K562 (cell line): ENCODE results near the gene BCR. TPM values are rescaled to one million over a fixed set of nuclear protein-coding genes. Genes with fewer than 3 reads are reported as not detected.
A peak's percentile ranks its signal among the peaks of the same experiment; 100 is the strongest.

ENCODE experiments used
- GTF2F1 ChIP-seq: IDR thresholded peaks from 2 replicates; pipeline ENCODE4 v1.6.1; 2011; ENCODE audit warnings: low read depth, low read length, improper control_type of control experiment
- HDAC8 ChIP-seq: fragments of 450-650 bp; IDR thresholded peaks from 2 replicates; pipeline ENCODE4 v1.6.1; 2016; ENCODE audit warnings: mild to moderate bottlenecking, missing genetic modification characterization, moderate library complexity, missing compliant biosample characterization
- NEUROD1 ChIP-seq: fragments of 150-350 bp; IDR thresholded peaks from 2 replicates; pipeline ENCODE4 v1.6.1; 2014; ENCODE audit warnings: borderline replicate concordance, low read length, low read depth; ENCODE audit not compliant: partially characterized antibody
- PRPF4 ChIP-seq: fragments of 200-400 bp; formaldehyde crosslinking; IDR thresholded peaks from one replicate; pipeline ENCODE4 v1.6.1; 2017; ENCODE audit warnings: low read length, low read depth, mild to moderate bottlenecking; ENCODE audit not compliant: insufficient read depth, poor library complexity, severe bottlenecking
- SMC3 ChIP-seq: conservative IDR thresholded peaks from 2 replicates; pipeline ENCODE4 v1.6.1; 2011; ENCODE audit warnings: low read depth, low read length, improper control_type of control experiment; ENCODE audit not compliant: insufficient read depth
- SP2 ChIP-seq: IDR thresholded peaks from 2 replicates; pipeline ENCODE4 v1.6.1; 2011; ENCODE audit warnings: mild to moderate bottlenecking, low read depth, low read length, moderate library complexity; ENCODE audit not compliant: poor library complexity, severe bottlenecking; ENCODE audit errors: extremely low read depth
- SRSF3 ChIP-seq: fragments of 200-400 bp; formaldehyde crosslinking; IDR thresholded peaks from 2 replicates; pipeline ENCODE4 v1.6.1; 2016; ENCODE audit warnings: mild to moderate bottlenecking, low read length, moderate library complexity; ENCODE audit not compliant: insufficient read depth
- THRAP3 ChIP-seq: fragments of 450-650 bp; IDR thresholded peaks from 2 replicates; pipeline ENCODE4 v1.6.1; 2016; ENCODE audit warnings: mild to moderate bottlenecking, inconsistent platforms, borderline replicate concordance
- YY1 ChIP-seq, 3 experiments: IDR thresholded peaks; 2 replicates each; pipeline ENCODE4 v1.6.1; 2011; ENCODE audit warnings: low read length in 2 of 3, mild to moderate bottlenecking in 2 of 3, moderate library complexity in 2 of 3, borderline replicate concordance in 1 of 3, control low read depth in 1 of 3, low read depth in 1 of 3; ENCODE audit not compliant: insufficient read depth in 3 of 3, insufficient replicate concordance in 2 of 3, control insufficient read depth in 1 of 3, insufficient read length in 1 of 3; ENCODE audit errors: extremely low read depth in 1 of 3
- ZNF23 ChIP-seq: fragments of 250-450 bp; sonication (Bioruptor Pico); IDR thresholded peaks from 2 replicates; pipeline ENCODE4 v1.4.0; 2020; ENCODE audit warnings: mild to moderate bottlenecking
- ZNF263 ChIP-seq: sonication (generic); formaldehyde crosslinking; IDR thresholded peaks from 2 replicates; pipeline ENCODE4 v1.8.0; 2022; ENCODE audit warnings: mild to moderate bottlenecking, missing genetic modification reagents, borderline replicate concordance
- polyA plus RNA-seq, 8 experiments: library from polyadenylated mRNA; depleted of rRNA in 4 of 8; stranded (reverse) in 5 of 8; unstranded in 3 of 8; fragments of >200 nt; fragmentation: Nextera tagmentation in 2 of 8; fragmentation: Illumina TruSeq in 1 of 8; extraction: Ambion mirVana in 2 of 8; extraction: Trizol in 1 of 8; gene quantifications; 2 replicates each; pipeline versions ENCODE4 v1.2.1 to v1.2.3, GENCODE V29; 2011 to 2014; ENCODE audit warnings: inconsistent platforms in 1 of 8, missing spikeins in 1 of 8
- total RNA-seq, 7 experiments: library from RNA; depleted of rRNA in 6 of 7; stranded (reverse); fragments of >200 nt in 6 of 7; fragmentation: Illumina TruSeq in 2 of 7; extraction: Trizol in 2 of 7; gene quantifications; 2 replicates each; pipeline versions ENCODE4 v1.2.1 to v1.2.3, GENCODE V29; 2011 to 2021; ENCODE audit warnings: low replicate concordance in 1 of 7
- TF ChIP-seq, protein P1 (sequence below): fragments of 450-650 bp; IDR thresholded peaks from 2 replicates; pipeline ENCODE4 v1.6.1; 2017; ENCODE audit warnings: antibody characterized with exemption
- TF ChIP-seq, protein P2 (sequence below): fragments of 250-450 bp; sonication (Bioruptor Pico); IDR thresholded peaks from 2 replicates; pipeline ENCODE4 v1.4.0; 2020; ENCODE audit warnings: mild to moderate bottlenecking, moderate library complexity
- TF ChIP-seq, protein P3 (sequence below): sonication (generic); formaldehyde crosslinking; IDR thresholded peaks from 2 replicates; pipeline ENCODE4 v1.8.1; 2023; ENCODE audit warnings: mild to moderate bottlenecking, missing genetic modification reagents
- TF ChIP-seq, protein P4 (sequence below), 2 experiments: fragments of 450-650 bp in 1 of 2; sonication (generic) in 1 of 2; formaldehyde crosslinking in 1 of 2; IDR thresholded peaks in 1 of 2; conservative IDR thresholded peaks in 1 of 2; 2 replicates each; pipeline versions ENCODE4 v1.6.1 to v1.8.1; 2016 to 2023; ENCODE audit warnings: mild to moderate bottlenecking in 2 of 2, moderate library complexity in 2 of 2, inconsistent platforms in 1 of 2, missing genetic modification reagents in 1 of 2

The BCR gene
- total and polyA plus RNA-seq, 9 of the 15 experiments (the other 6 are each of a cell fraction or from before 2014, with no cell fraction given): 0.41 to 150 (median 45.6) TPM

DNA sequence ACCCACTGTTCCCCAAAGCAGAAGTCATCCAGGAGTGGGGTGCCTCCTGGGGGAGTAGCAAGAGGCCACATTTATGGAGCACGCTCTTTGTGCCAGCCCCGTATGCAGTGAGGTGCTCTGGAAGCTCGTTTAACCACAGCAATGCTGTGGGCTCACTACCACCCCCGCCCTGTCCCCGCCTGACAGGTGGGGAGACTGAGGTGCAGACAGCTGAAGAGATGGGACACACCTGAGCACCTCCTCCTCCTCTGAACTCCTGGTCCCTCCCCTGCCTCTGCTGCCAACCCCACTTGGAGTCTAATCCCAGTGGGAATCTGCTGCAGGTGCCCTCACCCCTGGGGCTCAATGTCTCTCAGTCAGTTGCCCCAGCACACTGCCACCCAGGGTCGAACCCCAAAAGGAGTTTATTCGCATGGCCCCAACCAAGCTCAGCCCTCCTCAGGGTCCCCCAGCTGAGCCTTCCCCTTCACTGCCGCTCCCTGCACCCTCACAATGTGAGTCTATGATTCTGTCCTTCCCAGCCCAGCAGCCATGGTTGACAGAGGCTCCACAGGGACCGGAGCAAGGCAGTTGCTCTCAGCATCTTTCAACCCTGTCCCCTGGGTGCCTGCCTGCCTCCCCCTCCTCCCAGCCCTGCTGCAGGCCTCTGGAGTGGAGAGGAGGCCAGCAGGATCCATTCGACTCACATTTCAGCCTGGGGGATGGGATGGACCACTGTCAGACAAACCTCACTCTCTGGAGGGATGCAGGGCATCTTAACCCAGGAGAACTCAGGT, 13.3 kb upstream of the BCR start (continued):
- TF ChIP-seq SRSF3 (no peak), HDAC8 (tag) (no peak), NEUROD1 (peak; percentile 37), ZNF263 (CRISPR knock-in tag) (no peak), SMC3 (peak; percentile 19; the same call in 1 of the 2 replicates), GTF2F1 (0 out of 2 replicates have a peak, but pooled peaks have one; percentile 57), YY1 (IDR thresholded peaks at IDR 0.05; ENCODE audit: borderline replicate concordance in 1 of 3, control insufficient read depth in 1 of 3, extremely low read depth in 1 of 3, insufficient read depth in 3 of 3, insufficient read length in 1 of 3, insufficient replicate concordance in 2 of 3, low read depth in 1 of 3, low read length in 2 of 3) (peak in 1 of 3 experiments; percentile 22), THRAP3 (no peak), SP2 (peak; percentile 19), PRPF4 (no peak), ZNF23 (CRISPR knock-in tag) (no peak)
- TF ChIP-seq, protein P1, sequence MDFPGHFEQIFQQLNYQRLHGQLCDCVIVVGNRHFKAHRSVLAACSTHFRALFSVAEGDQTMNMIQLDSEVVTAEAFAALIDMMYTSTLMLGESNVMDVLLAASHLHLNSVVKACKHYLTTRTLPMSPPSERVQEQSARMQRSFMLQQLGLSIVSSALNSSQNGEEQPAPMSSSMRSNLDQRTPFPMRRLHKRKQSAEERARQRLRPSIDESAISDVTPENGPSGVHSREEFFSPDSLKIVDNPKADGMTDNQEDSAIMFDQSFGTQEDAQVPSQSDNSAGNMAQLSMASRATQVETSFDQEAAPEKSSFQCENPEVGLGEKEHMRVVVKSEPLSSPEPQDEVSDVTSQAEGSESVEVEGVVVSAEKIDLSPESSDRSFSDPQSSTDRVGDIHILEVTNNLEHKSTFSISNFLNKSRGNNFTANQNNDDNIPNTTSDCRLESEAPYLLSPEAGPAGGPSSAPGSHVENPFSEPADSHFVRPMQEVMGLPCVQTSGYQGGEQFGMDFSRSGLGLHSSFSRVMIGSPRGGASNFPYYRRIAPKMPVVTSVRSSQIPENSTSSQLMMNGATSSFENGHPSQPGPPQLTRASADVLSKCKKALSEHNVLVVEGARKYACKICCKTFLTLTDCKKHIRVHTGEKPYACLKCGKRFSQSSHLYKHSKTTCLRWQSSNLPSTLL: no peak
- TF ChIP-seq, protein P2, sequence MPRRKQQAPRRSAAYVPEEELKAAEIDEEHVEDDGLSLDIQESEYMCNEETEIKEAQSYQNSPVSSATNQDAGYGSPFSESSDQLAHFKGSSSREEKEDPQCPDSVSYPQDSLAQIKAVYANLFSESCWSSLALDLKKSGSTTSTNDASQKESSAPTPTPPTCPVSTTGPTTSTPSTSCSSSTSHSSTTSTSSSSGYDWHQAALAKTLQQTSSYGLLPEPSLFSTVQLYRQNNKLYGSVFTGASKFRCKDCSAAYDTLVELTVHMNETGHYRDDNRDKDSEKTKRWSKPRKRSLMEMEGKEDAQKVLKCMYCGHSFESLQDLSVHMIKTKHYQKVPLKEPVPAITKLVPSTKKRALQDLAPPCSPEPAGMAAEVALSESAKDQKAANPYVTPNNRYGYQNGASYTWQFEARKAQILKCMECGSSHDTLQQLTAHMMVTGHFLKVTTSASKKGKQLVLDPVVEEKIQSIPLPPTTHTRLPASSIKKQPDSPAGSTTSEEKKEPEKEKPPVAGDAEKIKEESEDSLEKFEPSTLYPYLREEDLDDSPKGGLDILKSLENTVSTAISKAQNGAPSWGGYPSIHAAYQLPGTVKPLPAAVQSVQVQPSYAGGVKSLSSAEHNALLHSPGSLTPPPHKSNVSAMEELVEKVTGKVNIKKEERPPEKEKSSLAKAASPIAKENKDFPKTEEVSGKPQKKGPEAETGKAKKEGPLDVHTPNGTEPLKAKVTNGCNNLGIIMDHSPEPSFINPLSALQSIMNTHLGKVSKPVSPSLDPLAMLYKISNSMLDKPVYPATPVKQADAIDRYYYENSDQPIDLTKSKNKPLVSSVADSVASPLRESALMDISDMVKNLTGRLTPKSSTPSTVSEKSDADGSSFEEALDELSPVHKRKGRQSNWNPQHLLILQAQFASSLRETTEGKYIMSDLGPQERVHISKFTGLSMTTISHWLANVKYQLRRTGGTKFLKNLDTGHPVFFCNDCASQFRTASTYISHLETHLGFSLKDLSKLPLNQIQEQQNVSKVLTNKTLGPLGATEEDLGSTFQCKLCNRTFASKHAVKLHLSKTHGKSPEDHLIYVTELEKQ: no peak
- TF ChIP-seq, protein P3, sequence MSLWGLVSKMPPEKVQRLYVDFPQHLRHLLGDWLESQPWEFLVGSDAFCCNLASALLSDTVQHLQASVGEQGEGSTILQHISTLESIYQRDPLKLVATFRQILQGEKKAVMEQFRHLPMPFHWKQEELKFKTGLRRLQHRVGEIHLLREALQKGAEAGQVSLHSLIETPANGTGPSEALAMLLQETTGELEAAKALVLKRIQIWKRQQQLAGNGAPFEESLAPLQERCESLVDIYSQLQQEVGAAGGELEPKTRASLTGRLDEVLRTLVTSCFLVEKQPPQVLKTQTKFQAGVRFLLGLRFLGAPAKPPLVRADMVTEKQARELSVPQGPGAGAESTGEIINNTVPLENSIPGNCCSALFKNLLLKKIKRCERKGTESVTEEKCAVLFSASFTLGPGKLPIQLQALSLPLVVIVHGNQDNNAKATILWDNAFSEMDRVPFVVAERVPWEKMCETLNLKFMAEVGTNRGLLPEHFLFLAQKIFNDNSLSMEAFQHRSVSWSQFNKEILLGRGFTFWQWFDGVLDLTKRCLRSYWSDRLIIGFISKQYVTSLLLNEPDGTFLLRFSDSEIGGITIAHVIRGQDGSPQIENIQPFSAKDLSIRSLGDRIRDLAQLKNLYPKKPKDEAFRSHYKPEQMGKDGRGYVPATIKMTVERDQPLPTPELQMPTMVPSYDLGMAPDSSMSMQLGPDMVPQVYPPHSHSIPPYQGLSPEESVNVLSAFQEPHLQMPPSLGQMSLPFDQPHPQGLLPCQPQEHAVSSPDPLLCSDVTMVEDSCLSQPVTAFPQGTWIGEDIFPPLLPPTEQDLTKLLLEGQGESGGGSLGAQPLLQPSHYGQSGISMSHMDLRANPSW (CRISPR knock-in tag): 0 out of 2 replicates have a peak, but pooled peaks have one; percentile 30
- TF ChIP-seq, protein P4, sequence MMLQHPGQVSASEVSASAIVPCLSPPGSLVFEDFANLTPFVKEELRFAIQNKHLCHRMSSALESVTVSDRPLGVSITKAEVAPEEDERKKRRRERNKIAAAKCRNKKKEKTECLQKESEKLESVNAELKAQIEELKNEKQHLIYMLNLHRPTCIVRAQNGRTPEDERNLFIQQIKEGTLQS (IDR thresholded peaks at IDR 0.05): no peak
- TF ChIP-seq, protein P4 (CRISPR knock-in tag; conservative IDR thresholded peaks at IDR 0.05): peak; percentile 30; the same call in 1 of the 2 replicates
